GM19455 (cell line): ENCODE measurements around the gene FBXO31.

Experiments used
- ATAC-seq: cut with Tn5 transposase; IDR thresholded peaks from one replicate; pipeline ENCODE4 v1.9.1; 2021; ENCODE audit not compliant: unreplicated experiment

The FBXO31 gene

GRCh38 chr16:87330646-87331045, 52.9 kb downstream of the FBXO31 start:
- no peak for ATAC-seq

DNA sequence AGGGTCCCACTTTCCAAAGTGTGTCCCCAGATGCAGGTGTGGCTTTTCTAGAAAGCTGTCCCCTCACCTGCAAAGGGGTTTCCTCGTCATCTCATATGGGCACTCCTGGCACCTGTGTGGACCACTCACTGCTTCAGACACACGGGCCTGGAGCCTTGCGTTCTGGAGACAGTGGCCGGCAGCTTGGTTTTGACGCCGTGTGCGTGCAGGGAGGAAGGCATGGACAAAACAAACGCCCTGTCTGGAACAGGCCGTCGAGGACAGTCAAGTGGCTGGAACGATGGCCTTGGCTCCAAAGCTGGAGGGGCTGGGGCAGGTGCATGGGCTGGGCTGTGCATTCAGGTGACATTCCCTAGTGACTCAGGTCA, 53.3 kb downstream of the FBXO31 start:
- ATAC-seq: no peak

GRCh38 chr16:87329436-87330256, 53.9 kb downstream of the FBXO31 start:
- no peak for ATAC-seq

DNA sequence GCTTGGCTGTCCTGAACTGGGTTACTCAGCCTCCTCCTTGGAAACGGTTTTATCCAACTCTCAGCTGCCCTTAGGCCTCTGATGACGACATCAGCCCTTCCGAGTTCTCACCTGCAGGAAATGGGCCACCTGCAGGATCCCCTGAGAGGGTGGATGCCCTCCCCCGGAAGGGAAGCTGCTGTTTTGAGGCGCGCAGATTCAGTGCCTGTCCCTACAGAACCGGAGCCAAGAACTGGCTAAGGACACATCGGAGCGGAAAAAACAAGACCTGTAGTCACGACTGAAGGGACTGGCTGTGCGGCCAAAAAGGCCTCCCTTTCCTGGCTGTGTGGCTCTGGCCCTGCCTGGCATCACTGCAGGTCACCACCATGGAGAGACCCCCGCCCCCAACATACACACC, 54.7 kb downstream of the FBXO31 start:
- no peak for ATAC-seq

DNA sequence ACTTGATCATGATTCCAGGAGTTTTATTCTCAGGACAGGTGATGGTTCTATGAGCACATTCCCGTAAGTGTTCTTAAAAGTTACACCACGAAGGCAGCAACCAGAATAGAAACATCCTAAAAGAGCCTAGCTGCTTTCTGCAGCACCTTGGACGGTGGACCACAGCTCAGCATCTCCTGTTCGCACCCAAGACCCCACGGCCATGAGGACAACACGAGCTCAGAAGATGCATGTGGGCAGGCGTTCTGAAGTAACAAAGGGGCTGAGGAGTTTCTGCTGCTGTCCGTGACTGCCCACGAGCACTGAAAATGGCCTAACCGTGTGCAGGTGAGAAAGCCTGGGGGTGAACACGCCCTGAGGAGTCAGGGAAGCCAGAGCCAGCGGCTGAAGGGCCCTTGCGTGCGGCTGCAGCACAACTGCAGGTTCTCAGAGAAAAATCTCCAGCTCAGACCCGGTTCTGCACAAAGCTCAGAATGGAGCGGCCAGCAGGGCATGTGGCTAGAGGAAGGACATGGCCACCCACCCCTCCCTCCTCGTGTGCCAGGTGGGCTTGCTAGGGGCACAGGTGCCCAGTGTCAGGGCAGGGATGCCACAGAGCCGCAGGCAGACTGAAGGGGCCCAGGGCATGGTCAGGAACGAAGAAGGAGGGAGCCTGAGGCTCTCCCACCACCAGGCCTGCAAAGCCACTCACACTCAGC, 55.6 kb downstream of the FBXO31 start:
- ATAC-seq: no peak

- ATAC-seq: no peak
These were observed 57.4 kb downstream of the FBXO31 start for GRCh38 chr16:87326151-87326571.

DNA sequence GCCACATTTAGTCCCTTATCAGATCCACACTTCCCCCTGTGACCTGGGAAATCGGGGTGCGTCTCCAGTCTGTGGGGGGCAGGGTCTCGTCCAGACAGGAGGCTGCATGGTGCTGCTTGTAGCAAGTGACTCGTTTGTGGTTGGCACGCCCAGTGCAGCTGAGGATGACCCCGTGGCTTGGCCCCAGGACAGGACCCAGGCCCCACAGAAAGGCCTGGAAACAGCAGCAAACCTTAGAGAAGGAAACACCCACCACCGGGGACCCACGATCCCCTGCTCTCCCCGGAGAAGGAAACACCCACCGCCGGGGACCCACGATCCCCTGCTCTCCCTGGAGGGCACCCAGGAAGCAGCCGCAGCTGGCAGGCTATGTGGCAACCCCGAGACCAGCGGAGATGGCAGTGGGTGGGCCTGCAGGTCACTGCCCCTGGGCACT, 58.1 kb downstream of the FBXO31 start:
- ATAC-seq: no peak

GRCh38 chr16:87324411-87325275, 58.9 kb downstream of the FBXO31 start:
- ATAC-seq: no peak

- no peak for ATAC-seq
These were observed 59.7 kb downstream of the FBXO31 start for GRCh38 chr16:87323727-87324410.

DNA sequence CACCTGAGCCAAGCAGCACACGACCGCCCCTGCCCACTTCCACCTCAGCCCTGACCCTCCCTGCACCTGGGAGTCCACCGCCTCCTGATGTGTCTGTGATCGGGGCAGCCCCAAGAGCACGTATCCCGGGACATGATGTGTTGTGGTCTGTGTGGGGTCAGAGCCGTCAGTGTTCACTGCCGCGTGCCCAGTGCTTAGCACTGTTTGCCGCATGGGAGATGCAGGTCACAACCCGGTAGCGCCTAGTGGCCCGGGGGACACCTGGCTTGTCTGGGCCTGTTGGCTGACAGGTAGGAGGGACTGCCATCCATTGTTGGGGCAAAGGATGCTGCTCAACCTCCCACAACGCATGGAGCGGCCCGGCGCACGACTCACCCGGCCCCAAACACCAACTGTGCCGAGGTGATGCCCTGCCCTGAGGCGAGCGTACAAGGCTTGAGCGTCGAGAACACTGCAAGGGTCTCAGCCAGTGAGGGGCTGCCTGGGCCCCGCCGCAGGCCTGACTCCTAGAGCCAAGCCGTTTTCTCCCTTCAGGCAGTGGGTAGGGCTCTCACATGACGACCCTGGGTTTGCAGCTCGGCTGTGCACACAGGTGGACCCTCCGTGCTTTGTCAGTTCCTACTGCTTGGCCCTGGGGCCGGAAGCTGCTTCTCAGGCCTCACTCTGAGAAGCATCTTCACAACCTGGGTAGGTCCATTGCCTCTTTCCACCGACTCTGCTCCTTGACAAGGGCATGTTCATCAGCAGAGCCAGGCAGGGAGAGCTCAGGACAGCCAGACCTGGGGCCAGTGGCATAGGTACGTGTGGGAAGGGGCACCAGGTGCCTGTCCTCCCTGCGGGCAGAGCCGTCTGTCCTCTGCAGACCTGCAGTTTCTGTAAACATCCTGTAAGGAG, 60.5 kb downstream of the FBXO31 start:
- no peak for ATAC-seq

DNA sequence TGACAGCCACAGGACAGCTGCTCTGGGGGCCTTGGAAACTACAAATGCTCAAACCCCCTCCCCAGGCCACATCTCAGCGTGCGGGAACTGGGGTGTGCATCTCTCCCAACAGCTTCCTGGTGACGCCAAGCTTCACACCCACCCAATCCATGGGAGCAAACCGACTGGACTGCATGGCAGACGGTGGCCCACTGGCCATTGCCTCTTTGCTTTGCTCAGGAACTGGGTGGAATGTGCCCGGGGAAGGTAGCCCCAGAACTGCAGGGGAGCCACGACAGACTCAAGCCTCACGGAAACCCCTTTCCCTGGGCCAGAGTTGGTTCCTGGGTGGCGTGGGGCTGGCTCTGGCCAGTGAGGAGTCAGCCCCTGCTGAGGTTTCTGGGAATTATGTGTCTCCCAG, 61.2 kb downstream of the FBXO31 start:
- no peak for ATAC-seq

GRCh38 chr16:87321336-87322107, 62.1 kb downstream of the FBXO31 start:
- ATAC-seq: no peak

DNA sequence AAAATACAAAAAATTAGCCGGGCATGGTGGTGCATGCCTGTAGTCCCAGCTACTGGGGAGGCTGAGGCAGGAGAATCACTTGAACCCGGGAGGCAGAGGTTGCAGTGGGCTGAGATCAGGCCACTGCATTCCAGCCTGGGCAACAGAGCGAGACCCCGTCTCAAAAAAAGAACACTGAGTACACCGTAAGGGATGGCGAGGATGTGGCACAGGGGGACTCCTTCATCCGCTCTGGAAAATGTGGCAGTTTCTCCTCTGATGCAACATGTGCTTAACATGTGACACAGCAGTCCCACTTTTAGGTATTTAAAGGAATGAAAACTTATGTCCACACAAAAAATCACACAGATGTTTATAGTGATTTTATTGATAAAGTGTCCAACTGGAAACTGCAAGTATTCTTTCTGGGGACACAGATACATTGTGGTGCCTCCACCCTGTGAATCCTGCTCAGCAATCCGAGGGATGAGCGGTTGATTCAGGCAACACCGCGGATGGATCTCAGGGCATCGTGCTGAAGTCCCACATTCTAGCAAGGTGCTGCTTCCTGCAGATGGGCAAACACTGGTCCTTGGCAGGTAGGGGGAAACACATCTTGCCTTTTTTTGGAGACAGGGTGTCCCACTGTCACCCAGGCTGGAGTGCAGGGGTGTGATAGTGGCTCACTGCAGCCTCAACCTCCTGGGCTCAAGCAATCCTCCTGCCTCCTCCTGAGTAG, 62.9 kb downstream of the FBXO31 start:
- ATAC-seq: no peak

DNA sequence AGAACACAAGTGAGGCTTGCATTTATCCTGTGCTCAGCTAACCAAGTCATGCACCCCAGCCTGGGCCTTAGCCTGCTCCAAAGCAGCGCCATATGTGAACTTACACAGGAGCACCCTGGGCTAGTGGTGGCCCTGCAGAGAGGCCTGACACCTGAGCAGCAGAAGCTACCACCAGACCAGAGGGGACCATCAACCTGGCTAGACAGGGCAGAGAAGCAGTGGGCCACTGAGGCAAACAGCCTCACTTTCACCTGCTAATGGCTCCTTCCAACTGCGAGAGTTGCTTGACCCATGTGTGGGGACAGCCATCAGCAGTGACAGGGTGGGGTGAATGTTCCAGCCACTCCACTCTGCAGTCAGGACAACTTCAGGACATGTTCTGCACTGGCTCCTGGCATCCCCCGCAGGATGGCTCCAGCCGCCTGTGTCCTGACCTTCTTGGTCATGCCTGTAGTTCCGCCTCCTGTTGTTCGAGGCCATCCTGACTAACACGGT, 63.5 kb downstream of the FBXO31 start:
- no peak for ATAC-seq

GRCh38 chr16:87319011-87319410, 64.6 kb downstream of the FBXO31 start:
- no peak for ATAC-seq

GRCh38 chr16:87317750-87318644, 65.6 kb downstream of the FBXO31 start:
- peak; percentile 20 for ATAC-seq
